B cell (primary cell): ENCODE data around the gene IL1R1. TPM values are rescaled to one million over a fixed set of nuclear protein-coding genes. Genes with fewer than 3 reads are reported as not detected.

Experiments used
- ATAC-seq: fragments of 200-7000 bp; cut with Tn5 transposase; one replicate; pipeline ENCODE4 v1.10.0; 2021; ENCODE audit warnings: low read depth, mild to moderate bottlenecking, moderate number of reproducible peaks, moderate library complexity
- CTCF ChIA-PET: fragments of 350-600 bp; sonication (Branson Sonifier 250); formaldehyde crosslinking; loops from one replicate; lab custom pipeline; 2021; ENCODE audit warnings: antibody characterized with exemption, inconsistent platforms; lab: Charles Lee
- POLR2A ChIA-PET: fragments of 350-600 bp; sonication (Branson Sonifier 250); formaldehyde crosslinking; loops from one replicate; lab custom pipeline; 2021; ENCODE audit warnings: antibody characterized with exemption; lab: Charles Lee
- DNase-seq: peaks from one replicate; pipeline ENCODE4 v3.0.0; 2013
- H2AFZ ChIP-seq: 2 replicates; pipeline ENCODE4 v1.6.1; 2012; ENCODE audit warnings: mild to moderate bottlenecking, low read depth, low read length; ENCODE audit not compliant: insufficient read depth, poor library complexity, severe bottlenecking
- H3K27ac ChIP-seq, 2 donors: 1 replicate in 1 of 2; 2 replicates in 1 of 2; pipeline ENCODE4 v1.5.1; 2012 to 2013; ENCODE audit warnings: low read length in 2 of 2, mild to moderate bottlenecking in 2 of 2, moderate library complexity in 1 of 2
- H3K27me3 ChIP-seq, 4 experiments: fragments of 200-600 bp in 1 of 4; sonication (generic) in 1 of 4; replicated peaks in 1 of 4; 1 replicate in 2 of 4; 2 replicates in 2 of 4; pipeline versions ENCODE4 v1.6.1 to v1.7.0; 2013 to 2016; ENCODE audit warnings: low read length in 3 of 4, mild to moderate bottlenecking in 2 of 4, mixed read lengths in 1 of 4, moderate library complexity in 1 of 4; ENCODE audit not compliant: insufficient read depth in 4 of 4, control insufficient read depth in 3 of 4; ENCODE audit errors: control extremely low read depth in 1 of 4
- H3K36me3 ChIP-seq, 2 experiments: replicated peaks in 1 of 2; 1 replicate in 1 of 2; 2 replicates in 1 of 2; pipeline versions ENCODE4 v1.6.1 to v1.7.1; 2013; ENCODE audit warnings: low read length in 1 of 2; ENCODE audit not compliant: insufficient read depth in 2 of 2, control insufficient read depth in 1 of 2; ENCODE audit errors: control extremely low read depth in 1 of 2, extremely low read depth in 1 of 2
- H3K4me1 ChIP-seq, 2 donors: fragments of 200-600 bp in 1 of 2; sonication (generic) in 1 of 2; 1 replicate in 1 of 2; 2 replicates in 1 of 2; pipeline versions ENCODE4 v1.5.1 to v1.6.1; 2013 to 2017; ENCODE audit warnings: low read length in 2 of 2; ENCODE audit not compliant: control insufficient read depth in 2 of 2, insufficient read depth in 2 of 2
- H3K4me2 ChIP-seq: replicated peaks from 2 replicates; pipeline ENCODE3; 2012; ENCODE audit warnings: mild to moderate bottlenecking, low read depth, low read length; ENCODE audit not compliant: poor library complexity, severe bottlenecking
- H3K4me3 ChIP-seq, 5 experiments: fragments of 200-600 bp in 1 of 5; sonication (generic) in 1 of 5; 1 replicate in 3 of 5; 2 replicates in 2 of 5; pipeline versions ENCODE4 v1.5.1 to v1.7.0; 2011 to 2016; ENCODE audit warnings: low read length in 4 of 5, mild to moderate bottlenecking in 4 of 5, low read depth in 2 of 5, control low read depth in 1 of 5, moderate library complexity in 1 of 5; ENCODE audit not compliant: insufficient read depth in 1 of 5; ENCODE audit errors: control extremely low read depth in 1 of 5, extremely low read depth in 1 of 5
- H3K79me2 ChIP-seq: fragments of 200-600 bp; sonication (generic); one replicate; pipeline ENCODE4 v1.6.0; 2016; ENCODE audit warnings: low read length; ENCODE audit not compliant: control insufficient read depth, insufficient read depth
- H3K9ac ChIP-seq: fragments of 200-600 bp; sonication (generic); 2 replicates; pipeline ENCODE4 v1.6.1; 2017; ENCODE audit warnings: mild to moderate bottlenecking, low read length, moderate library complexity
- H3K9me3 ChIP-seq, 3 donors: one replicate each; pipeline versions ENCODE4 v1.6.1 to v1.7.1; 2013; ENCODE audit warnings: low read length in 2 of 3; ENCODE audit not compliant: control insufficient read depth in 2 of 3, insufficient read depth in 1 of 3; ENCODE audit errors: control extremely low read depth in 1 of 3
- H4K20me1 ChIP-seq: 2 replicates; pipeline ENCODE4 v1.6.0; 2012; ENCODE audit warnings: mild to moderate bottlenecking, low read length; ENCODE audit not compliant: insufficient read depth, control insufficient read depth, poor library complexity, severe bottlenecking
- H3K27ac Mint-ChIP-seq: one replicate; pipeline ENCODE4 v1.8.0; 2021; ENCODE audit warnings: mixed read lengths
- H3K27me3 Mint-ChIP-seq: one replicate; pipeline ENCODE4 v1.8.0; 2021; ENCODE audit warnings: mixed read lengths
- H3K4me1 Mint-ChIP-seq: one replicate; pipeline ENCODE4 v1.8.0; 2021; ENCODE audit warnings: mixed read lengths
- H3K4me3 Mint-ChIP-seq: one replicate; pipeline ENCODE4 v1.8.0; 2021; ENCODE audit warnings: mixed read lengths
- H3K9me3 Mint-ChIP-seq: one replicate; pipeline ENCODE4 v1.8.0; 2022; ENCODE audit warnings: mixed read lengths; ENCODE audit not compliant: insufficient read depth
- CTCF ChIP-seq: fragments of 200-600 bp; IDR thresholded peaks from one replicate; pipeline ENCODE4 v1.8.0; 2022; ENCODE audit warnings: antibody characterized with exemption, mild to moderate bottlenecking
- EZH2 ChIP-seq: IDR thresholded peaks from 2 replicates; pipeline ENCODE4 v1.6.1; 2012; ENCODE audit warnings: borderline replicate concordance, low read depth, mild to moderate bottlenecking, moderate library complexity, low read length; ENCODE audit not compliant: insufficient read depth, poor library complexity, severe bottlenecking
- WGBS: methylation state at CpG from one replicate; pipeline ENCODE4 v1.1.5; 2013; ENCODE audit warnings: missing lambda C conversion rate; ENCODE audit not compliant: insufficient coverage; 5-methylcytosine and 5-hydroxymethylcytosine counted together
- intact Hi-C: fragments of 100-400 bp; cut with micrococcal nuclease; formaldehyde crosslinking; loops from one replicate; pipeline ENCODE4 v1.10.0; 2022
- polyA plus RNA-seq: library from polyadenylated mRNA; depleted of rRNA; stranded (reverse); fragments of >200 nt; gene quantifications from 2 replicates; pipeline ENCODE4 v1.2.3, GENCODE V29; 2012
- total RNA-seq, 2 donors: library from RNA; stranded (reverse); fragments of 120-200 nt in 1 of 2; gene quantifications; 1 replicate in 1 of 2; 2 replicates in 1 of 2; pipeline versions ENCODE4 v1.2.3 to v1.2.4, GENCODE V29; 2013 to 2022

IL1R1 gene
- total and polyA plus RNA-seq, 2 donors (not counting 1 experiment from before 2014, with no cell fraction given), result not detected

DNA sequence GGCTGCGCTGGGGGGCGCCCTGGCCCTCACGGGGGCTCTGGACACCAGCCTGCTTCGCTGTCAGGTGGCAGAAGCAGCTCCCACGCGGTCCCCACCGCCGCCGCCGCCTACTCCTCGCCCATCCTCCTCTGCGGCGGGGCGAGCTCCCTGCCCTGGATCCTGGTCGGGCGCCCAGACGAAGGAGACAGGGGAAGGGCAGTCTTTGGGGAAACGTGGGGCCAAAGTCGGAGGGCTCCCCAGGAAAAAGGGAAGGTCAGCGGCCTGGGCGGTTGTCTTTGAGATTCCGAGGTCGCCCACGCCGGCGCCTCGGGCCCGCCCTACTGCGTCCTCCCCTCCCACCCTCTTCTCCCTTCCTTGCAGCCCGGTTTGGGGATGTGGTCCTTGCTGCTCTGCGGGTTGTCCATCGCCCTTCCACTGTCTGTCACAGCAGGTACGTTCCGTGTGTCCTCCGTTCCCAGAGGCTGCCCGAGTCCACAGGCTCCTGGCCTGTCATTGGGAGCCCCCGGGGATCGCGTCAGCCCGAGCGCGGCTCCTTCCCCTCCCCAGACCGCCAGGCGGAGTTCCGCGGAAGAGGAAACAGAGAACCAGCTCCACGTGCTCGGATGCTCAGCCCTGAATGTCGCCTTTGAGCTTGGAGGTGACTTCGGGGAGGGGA, 45.1 kb downstream of the IL1R1 start:
- Histone ChIP-seq H3K27ac (no peak overlapping the region), H3K79me2 (no peaks in the 10 kb centered on the region), H3K4me2 (peak overlapping the region; percentile 52), H3K4me3 (peak overlapping the region in 2 of 5 experiments; percentile 12 to 25), H3K27me3 (peaks cover 0 to 22% (median 12%) of the 10 kb centered on the region in 4 experiments), H3K36me3 (no peaks in the 10 kb centered on the region), H3K9ac (no peak overlapping the region), H3K4me1 (peaks cover 3 to 7% of the 10 kb centered on the region in 2 donors), H3K9me3 (peaks cover 0 to 13% (median 1%) of the 10 kb centered on the region in 3 donors), H2AFZ (peak overlapping the region; percentile 58), H4K20me1 (no peaks in the 10 kb centered on the region)
- Mint-ChIP-seq H3K4me1 (peaks cover 3% of the 10 kb centered on the region), H3K27ac (no peak overlapping the region), H3K9me3 (no peaks in the 10 kb centered on the region), H3K4me3 (peak overlapping the region; percentile 50), H3K27me3 (peaks cover 40% of the 10 kb centered on the region)
- 13% methylated on average over 41 of the region's 50 CpGs for WGBS
- ChIA-PET CTCF (no interaction called here), POLR2A (no interaction called here)
- ATAC-seq (no peak), DNase-seq (peak; percentile 6)
- intact Hi-C loops, result no loop called here
- TF ChIP-seq CTCF, result no peak
- no peak for TF ChIP-seq EZH2

DNA sequence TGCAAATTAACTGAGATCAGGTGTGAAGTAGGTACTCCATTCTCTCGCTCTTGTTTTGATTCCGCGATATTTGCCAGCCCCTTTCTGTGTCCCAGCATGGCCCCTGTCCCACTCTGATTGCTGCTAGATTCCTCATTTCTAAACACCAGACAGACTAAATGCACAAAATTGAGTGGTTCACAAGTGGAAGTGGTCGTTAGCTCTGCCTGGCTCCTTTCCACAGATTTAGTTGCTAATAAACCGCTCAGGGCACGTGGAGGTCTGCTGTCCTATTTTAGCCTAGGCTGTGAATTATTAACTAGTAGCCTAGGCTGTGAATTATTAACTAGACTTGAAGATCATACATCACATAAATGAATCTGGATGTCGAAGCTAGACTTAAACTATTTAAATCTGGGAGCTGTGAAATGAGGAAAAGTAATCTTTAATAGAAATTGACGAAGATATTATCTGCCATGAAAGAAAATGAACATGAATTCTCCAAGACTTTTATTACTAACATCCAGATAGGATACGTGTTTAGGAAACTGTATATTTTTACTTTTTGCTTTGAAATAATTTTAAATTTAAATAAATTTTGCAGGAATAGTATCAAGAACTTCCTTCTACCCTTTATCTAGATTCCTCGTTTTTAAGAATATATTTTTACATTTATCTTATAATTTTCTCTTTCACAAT, 48.0 kb downstream of the IL1R1 start:
- Mint-ChIP-seq H3K27me3 (peaks cover 42% of the 10 kb centered on the region), H3K9me3 (no peaks in the 10 kb centered on the region), H3K4me3 (no peak overlapping the region), H3K4me1 (peaks cover 3% of the 10 kb centered on the region), H3K27ac (no peak overlapping the region)
- ChIA-PET POLR2A (no interaction called here), CTCF (interaction anchor here (1.1 kb wide), 1 partner anchor 50 kb away, joined by 3 read pairs; no protein-coding TSS in a partner anchor)
- no peaks in the 10 kb centered on the region for H3K36me3 ChIP-seq
- no peak for ATAC-seq
- peaks cover 0 to 13% (median 1%) of the 10 kb centered on the region in 3 donors for H3K9me3 ChIP-seq
- H3K4me1 ChIP-seq, result peaks cover 3 to 7% of the 10 kb centered on the region in 2 donors
- H2AFZ ChIP-seq, result no peak overlapping the region
- no peak overlapping the region for H3K9ac ChIP-seq
- no peaks in the 10 kb centered on the region for H4K20me1 ChIP-seq
- no peak for DNase-seq
- peaks cover 0 to 15% (median 8%) of the 10 kb centered on the region in 4 experiments for H3K27me3 ChIP-seq
- H3K4me2 ChIP-seq, result no peak overlapping the region
- intact Hi-C loops, result no loop called here
- no peak overlapping the region for H3K27ac ChIP-seq
- H3K4me3 ChIP-seq, result no peak overlapping the region
- 96% methylated on average over 4 of the region's 10 CpGs for WGBS
- no peak for TF ChIP-seq CTCF
- no peak for TF ChIP-seq EZH2
- no peaks in the 10 kb centered on the region for H3K79me2 ChIP-seq
